ENCODE measurements around the gene CARM1.
"Not testable (repeated sequence)": the region's sequence is repeated elsewhere in the genome, so short reads cannot be mapped to it uniquely, and the experiment has no call there.

CARM1 gene

DNA sequence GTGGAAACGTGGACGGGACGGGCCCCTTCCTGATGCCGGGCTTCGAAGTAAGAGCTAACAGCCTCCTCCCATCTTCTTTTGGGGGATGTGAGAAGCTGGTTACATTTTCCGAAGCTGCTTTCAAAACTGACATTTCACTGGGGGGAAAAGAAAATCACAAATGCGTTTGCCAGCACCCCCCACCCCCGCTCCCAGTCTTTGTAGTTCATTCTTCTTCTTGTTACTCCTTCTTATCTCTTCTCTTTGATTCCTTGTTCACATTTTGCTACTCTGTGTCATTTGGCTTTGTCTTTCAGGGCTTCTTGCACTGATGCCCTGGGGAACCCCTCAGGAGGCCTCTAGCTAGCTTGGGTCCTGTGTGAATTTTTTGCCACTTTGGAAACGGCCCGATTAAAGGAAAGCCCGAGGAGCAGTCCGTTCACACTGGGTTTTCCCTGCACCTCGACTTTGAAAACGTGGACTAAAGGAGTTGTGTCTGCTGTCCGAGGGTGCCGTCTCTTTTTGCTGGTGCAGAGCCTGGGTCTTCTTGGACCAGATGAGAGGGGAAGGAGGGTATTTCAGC is 1.3 kb downstream of the CARM1 start:
- DNase-seq (ENCODE audit: extremely low read depth in 1 of 2, low read depth in 1 of 2) = no peak

GRCh38 chr19:10874024-10874423 is 2.7 kb downstream of the CARM1 start:
- no peak for DNase-seq (ENCODE audit: extremely low read depth in 1 of 2, low read depth in 1 of 2)

DNA sequence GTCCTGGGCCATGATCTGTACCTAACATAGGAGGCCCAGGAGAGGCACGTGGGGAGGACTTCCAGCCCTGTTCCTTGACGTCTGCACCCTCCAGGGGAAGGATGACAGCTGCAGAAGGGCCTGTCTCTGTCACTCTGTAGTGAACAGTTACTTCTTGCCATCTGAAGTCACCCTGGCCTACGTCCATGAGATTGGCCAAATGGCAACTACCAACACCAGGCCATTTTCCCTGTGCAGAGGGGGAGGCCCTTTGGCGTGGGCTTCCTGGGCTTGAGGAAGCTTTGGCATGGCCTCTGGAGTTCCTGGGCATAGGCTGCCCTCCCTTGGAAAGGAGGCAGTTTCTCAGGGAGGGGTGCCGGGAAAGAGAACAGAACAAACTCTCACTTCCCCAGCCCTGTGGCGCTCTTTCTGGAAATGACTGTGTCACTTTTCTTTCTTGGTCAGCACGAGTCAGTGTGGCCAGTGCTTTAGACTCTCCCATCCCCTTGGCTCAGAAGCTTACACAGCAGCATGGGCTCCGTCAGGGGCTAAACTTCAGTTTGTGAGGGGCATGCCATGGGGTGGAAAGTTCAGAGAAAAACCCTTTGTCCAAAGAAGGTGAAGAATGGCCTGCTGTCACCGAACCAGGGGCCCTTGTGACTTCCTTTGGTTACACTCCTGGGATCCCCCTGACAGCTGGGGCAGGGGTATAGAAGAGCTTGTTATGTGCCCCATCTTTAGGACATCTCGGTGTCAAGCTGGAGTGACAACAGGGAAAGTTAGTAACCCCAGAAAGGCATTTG is 5.3 kb downstream of the CARM1 start:
- no peak for DNase-seq (ENCODE audit: extremely low read depth in 1 of 2, low read depth in 1 of 2)

GRCh38 chr19:10877608-10878007 is 6.3 kb downstream of the CARM1 start:
- DNase-seq (ENCODE audit: extremely low read depth in 1 of 2, low read depth in 1 of 2) = not testable (repeated sequence)

DNA sequence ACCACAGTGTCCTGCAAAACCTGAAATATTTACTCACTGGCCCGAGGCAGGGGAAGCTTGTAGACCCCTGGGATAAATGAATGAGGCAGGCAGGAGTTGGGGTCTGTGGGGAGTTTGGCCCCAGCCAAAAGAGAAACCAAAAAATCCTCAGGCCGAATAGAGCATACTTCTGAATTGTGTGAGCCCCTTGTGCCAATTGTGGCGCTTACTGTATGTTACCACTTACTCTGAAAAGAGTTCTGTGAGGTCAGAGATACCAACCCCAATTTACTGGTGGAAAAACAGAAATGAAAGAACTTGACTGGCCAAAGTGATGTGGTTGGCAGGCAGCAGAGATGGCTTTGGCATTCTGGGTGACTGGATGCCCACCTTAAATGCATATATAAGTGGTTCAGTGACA is 6.9 kb downstream of the CARM1 start:
- DNase-seq (ENCODE audit: extremely low read depth in 1 of 2, low read depth in 1 of 2) = no peak

DNA sequence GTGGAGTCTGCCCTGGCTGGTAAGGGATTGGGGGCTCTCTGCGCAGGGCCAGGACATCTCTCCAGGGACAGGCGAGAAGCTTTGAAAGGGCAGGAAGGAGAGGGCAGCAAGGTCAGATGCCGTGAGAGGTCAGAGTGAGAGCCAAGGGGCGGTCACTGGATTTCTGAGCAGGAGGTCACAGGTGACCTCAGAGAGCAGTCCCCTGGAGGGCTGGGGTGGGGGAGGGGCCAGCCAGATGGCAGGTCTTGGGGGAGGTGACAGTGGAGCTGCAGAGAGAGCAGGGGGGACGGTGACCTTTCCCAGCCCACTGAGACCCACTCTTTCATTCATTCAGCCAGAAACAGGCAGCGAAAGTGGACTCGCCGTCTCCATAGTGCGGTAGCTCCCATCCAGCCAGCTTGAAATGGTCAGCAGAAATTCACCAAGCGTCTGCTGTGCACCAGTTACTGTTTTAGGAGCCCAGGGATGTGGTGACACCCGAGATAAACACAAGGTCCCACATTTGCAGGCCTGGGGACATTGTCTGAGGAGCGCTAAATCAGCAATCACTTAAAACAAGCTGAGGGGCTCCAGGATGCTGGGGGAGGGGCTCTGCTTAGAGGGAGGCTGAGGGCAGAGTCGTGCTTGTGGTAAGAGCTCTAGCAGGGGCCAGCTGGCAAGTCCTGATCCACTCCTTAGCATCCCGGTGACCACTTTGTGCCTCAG is 10.2 kb downstream of the CARM1 start:
- no peak for DNase-seq (ENCODE audit: extremely low read depth in 1 of 2, low read depth in 1 of 2)

GRCh38 chr19:10882108-10882457 is 10.7 kb downstream of the CARM1 start:
- DNase-seq (ENCODE audit: extremely low read depth in 1 of 2, low read depth in 1 of 2) = no peak

- no peak for DNase-seq (ENCODE audit: extremely low read depth in 1 of 2, low read depth in 1 of 2)
These were observed 12.9 kb downstream of the CARM1 start for GRCh38 chr19:10884274-10884673.

DNA sequence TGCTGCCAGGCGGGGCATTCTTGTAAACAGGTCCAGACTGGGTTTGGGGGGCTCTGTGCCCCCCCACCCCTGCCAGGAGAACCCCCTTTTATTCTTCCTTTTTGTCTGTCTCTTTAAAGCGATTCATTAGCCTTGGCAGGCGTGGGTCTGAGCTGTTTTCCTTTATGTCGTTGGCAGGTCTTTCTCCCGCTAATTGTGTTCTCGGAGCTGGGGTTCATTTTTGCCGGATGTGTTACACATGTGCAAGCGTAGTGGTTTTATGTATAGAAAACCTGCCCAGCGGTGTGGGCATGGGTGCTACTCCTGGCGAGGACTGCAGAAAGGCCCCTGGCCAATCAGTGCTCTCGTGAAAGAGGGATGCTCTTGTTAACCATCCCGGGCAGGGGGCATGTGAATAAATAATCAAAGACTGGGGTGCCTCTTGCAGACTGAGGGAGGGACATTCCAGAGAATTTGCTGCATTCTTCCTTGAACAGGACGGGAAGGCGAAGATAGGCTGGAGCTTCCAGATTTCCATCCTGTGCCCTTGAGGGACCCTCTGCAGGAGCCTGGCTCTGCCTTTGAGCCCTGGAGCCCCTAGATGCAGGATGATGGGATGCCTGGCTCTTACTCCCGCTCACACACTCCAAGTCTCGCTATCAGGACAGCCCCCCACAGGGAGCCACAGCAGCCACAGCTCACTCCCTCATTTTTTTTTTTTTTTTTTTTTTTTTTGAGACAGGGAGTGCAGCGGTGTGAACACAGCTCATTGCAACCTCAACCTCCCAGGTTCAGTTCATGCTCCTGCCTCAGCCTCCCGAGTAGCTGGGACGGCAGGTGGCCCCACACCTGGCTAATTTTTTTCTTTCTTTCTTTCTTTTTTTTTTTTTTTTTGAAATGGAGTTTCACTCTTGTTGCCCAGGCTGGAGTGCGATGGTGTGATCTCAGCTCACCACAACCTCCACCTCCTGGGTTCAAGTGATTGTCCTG is 14.1 kb downstream of the CARM1 start:
- no peak for DNase-seq (ENCODE audit: extremely low read depth in 1 of 2, low read depth in 1 of 2)

GRCh38 chr19:10887616-10888367 is 16.4 kb downstream of the CARM1 start:
- DNase-seq (ENCODE audit: extremely low read depth in 1 of 2, low read depth in 1 of 2) = no peak

DNA sequence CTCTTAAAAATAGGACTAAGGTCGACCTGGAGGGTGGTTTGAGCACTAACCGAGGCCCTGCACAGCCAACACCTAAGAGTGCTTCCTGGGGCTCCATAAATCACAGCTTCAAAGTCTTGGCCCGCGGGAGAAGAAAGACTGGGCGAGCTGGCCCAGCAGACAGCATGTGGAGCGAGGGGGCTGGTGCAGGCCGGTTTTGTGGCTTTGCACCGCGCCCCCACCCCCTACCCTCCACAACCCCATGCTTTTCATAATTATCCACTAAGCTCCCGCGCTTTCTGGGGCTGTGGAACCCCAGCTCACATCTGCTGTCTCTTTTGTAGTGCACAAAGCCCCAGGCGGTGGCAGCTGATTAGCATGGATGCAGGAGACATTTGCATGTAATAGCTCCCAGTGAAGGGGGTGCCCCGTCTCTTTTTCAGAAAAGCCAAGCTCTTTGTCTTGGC is 17.1 kb downstream of the CARM1 start:
- no peak for DNase-seq (ENCODE audit: extremely low read depth in 1 of 2, low read depth in 1 of 2)

- DNase-seq (ENCODE audit: extremely low read depth in 1 of 2, low read depth in 1 of 2) = no peak
These were observed 18.5 kb downstream of the CARM1 start for GRCh38 chr19:10889880-10890279.

DNA sequence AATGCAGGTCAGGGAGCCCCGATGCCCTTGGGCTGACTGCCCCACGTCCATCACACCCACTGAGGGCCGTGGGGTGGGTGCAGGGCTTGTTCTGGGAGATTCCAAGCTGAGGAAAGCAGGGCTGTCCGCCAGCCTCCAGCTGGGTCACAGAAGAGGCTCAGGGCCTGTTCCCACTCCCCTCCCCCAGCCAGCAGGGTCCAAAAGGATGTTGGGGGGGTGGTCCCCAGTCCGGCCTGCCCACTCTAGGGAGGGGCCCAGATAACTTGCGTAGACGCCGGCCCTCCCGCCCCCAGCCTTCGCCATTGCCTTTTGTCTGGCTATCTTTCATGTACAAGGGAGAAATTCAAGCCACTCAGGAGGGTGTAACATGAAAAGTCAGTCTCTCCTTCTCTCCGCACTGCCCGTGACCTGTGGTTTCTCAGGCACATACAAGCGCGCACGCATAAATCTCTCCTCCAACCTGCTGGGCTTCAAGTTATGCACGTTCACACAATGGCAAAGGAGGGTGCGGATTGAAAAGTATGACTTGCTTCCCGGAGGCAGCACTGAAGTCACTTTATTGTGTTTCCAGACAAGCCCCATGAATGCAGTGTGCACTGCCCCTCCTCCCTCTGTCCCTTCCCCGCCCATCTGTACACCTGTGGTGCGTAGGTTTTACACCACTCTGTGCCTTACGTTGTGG is 20.2 kb downstream of the CARM1 start:
- no peak for DNase-seq (ENCODE audit: extremely low read depth in 1 of 2, low read depth in 1 of 2)

DNA sequence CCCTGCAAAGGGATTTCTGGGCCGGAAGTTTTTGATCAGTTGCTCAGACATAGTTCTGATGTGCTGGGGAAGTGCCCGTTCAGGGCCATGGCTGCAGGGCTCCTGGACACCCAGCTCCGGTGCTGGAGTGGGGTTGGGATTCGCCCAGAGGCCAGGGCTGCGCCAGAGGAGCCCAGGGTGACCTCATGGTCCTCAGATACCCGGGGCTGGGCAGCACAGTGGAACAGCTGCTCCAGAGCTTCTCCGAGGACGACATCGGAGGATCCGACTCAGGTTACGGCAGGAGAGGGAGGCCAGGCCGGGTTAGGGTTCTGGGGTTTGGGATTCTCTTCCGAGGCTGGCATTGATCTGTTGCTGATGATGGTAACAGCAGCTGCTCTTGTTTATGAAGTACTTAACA is 20.9 kb downstream of the CARM1 start:
- no peak for DNase-seq (ENCODE audit: extremely low read depth in 1 of 2, low read depth in 1 of 2)

- no peak for DNase-seq (ENCODE audit: extremely low read depth in 1 of 2, low read depth in 1 of 2)
These were observed 23.5 kb downstream of the CARM1 start for GRCh38 chr19:10894911-10895213.

DNA sequence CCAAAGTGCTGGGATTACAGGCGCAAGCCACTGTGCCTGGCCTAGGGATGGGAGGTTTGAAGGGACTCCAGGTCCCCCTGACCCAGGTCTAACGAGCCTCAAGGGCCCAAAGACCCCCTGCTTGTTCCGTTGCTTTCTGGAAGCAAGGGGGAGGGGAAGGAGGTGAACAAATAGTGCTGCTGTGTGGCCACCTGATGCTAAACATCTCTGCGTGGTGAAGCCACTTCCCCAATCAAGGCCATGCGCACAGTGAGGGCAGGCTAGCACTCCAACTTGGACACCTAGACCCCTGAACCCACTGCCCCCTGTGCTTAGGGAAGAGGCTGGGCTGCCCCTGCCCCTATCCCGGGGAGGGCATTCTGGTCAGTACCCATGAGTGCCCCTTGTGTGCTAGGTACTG is 24.0 kb downstream of the CARM1 start:
- DNase-seq (ENCODE audit: extremely low read depth in 1 of 2, low read depth in 1 of 2) = no peak

DNA sequence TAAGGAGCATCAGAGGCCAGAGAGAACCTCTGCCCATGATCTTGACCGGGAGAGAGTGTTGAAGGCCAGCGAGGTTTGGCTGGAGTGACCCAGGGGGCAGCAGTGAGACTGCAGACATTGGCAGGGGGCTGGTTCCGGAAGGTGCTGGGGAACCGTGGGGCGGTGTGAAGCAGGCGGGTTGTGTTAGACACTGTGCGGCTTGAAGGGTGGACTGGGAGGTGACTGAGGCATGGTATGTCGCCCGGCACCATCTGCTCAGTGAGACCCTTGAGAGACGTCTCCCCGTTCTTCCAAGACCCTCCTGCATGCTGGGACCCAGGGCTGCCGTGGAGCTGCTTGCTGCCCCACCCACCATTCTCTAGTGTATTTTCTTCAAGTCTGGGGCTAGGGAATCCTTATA is 24.6 kb downstream of the CARM1 start:
- no peak for DNase-seq (ENCODE audit: extremely low read depth in 1 of 2, low read depth in 1 of 2)

GRCh38 chr19:10896851-10897526 is 25.6 kb downstream of the CARM1 start:
- DNase-seq (ENCODE audit: extremely low read depth in 1 of 2, low read depth in 1 of 2) = no peak

- DNase-seq (ENCODE audit: extremely low read depth in 1 of 2, low read depth in 1 of 2) = no peak
These were observed 27.3 kb downstream of the CARM1 start for GRCh38 chr19:10898633-10899032.

Data from activated CD8-positive, alpha-beta memory T cell treated with anti-CD3 and anti-CD28 coated beads for 1 hour (primary cell).